HCT116 (cell line): ENCODE measurements around the gene LRP11. TPM values are rescaled to one million over a fixed set of nuclear protein-coding genes. Genes with fewer than 3 reads are reported as not detected.

Experiments used
- ATAC-seq: fragments of 200-7000 bp; cut with Tn5 transposase; 2 replicates; pipeline ENCODE4 v1.9.1; 2020; ENCODE audit warnings: mild to moderate bottlenecking, moderate library complexity
- BruUV-seq: library from RNA; stranded (reverse); fragments of 400-500 nt; replicated peaks from 2 replicates; lab custom pipeline; 2021; lab: Mats Ljungman, UMichigan
- CTCF ChIA-PET: fragments of 300-600 bp; sonication (Branson Sonifier 250); formaldehyde crosslinking; loops from one replicate; lab custom pipeline; 2021; ENCODE audit warnings: antibody characterized with exemption; lab: Charles Lee
- POLR2A ChIA-PET: fragments of 300-600, 350-600 bp; sonication (Branson Sonifier 250); formaldehyde crosslinking; loops from one replicate; lab custom pipeline; 2021; ENCODE audit warnings: antibody characterized with exemption; lab: Charles Lee
- RAD21 ChIA-PET, 2 experiments: fragments of 300-600 bp; sonication (Branson Sonifier 250); formaldehyde crosslinking; loops; one replicate each; lab custom pipeline; 2023; ENCODE audit warnings: low total read pairs in 2 of 2; ENCODE audit not compliant: uncharacterized antibody in 2 of 2, unreplicated experiment in 2 of 2, low non-redundant PET in 1 of 2; lab: Charles Lee
- DNase-seq: peaks from one replicate; pipeline ENCODE4 v3.0.0-alpha.2; 2010; ENCODE audit warnings: low read depth, low spot score
- H2AFZ ChIP-seq: fragments of 200-600 bp; shearing (Covaris generic), sonication (generic); 2 replicates; pipeline ENCODE4 v1.6.1; 2017; ENCODE audit warnings: low read depth, mixed run types, mixed read lengths, antibody characterized with exemption, low read length; ENCODE audit not compliant: poor library complexity, severe bottlenecking
- H3K27ac ChIP-seq: 2 replicates; pipeline ENCODE4 v1.5.1; 2012; ENCODE audit warnings: low read depth, low read length
- H3K27me3 ChIP-seq: fragments of 200-600 bp; sonication (generic); 2 replicates; pipeline ENCODE4 v1.6.1; 2016; ENCODE audit warnings: mixed run types, low read length, mixed read lengths; ENCODE audit not compliant: insufficient read depth
- H3K36me3 ChIP-seq, 2 experiments: fragments of 200-500 bp in 1 of 2; fragments of 200-600 bp in 1 of 2; sonication (Bioruptor generic) in 1 of 2; sonication (generic) in 1 of 2; 2 replicates each; pipeline versions ENCODE4 v1.5.1 to v1.6.1; 2014 to 2016; ENCODE audit warnings: low read length in 2 of 2, inconsistent platforms in 1 of 2, mixed read lengths in 1 of 2, mixed run types in 1 of 2; ENCODE audit not compliant: insufficient read depth in 2 of 2, control insufficient read depth in 1 of 2
- H3K4me1 ChIP-seq, 2 experiments: fragments of 200-600 bp in 1 of 2; sonication (generic) in 1 of 2; 2 replicates each; pipeline versions ENCODE4 v1.5.1 to v1.6.1; 2012 to 2017; ENCODE audit warnings: low read length in 2 of 2, inconsistent platforms in 1 of 2, mild to moderate bottlenecking in 1 of 2, mixed read lengths in 1 of 2, mixed run types in 1 of 2, moderate library complexity in 1 of 2; ENCODE audit not compliant: insufficient read depth in 2 of 2, control insufficient read depth in 1 of 2
- H3K4me2 ChIP-seq: fragments of 200-600 bp; sonication (generic); 2 replicates; pipeline ENCODE4 v1.6.1; 2017; ENCODE audit warnings: mixed run types, low read length, mixed read lengths
- H3K4me3 ChIP-seq, 2 experiments: fragments of 200-600 bp in 1 of 2; sonication (generic) in 1 of 2; replicated peaks in 1 of 2; 2 replicates each; pipeline ENCODE4 v1.5.1; 2011 to 2016; ENCODE audit warnings: low read length in 2 of 2, control low read depth in 1 of 2, low read depth in 1 of 2, mild to moderate bottlenecking in 1 of 2, mixed read lengths in 1 of 2, mixed run types in 1 of 2
- H3K79me2 ChIP-seq: fragments of 200-600 bp; sonication (generic); 2 replicates; pipeline ENCODE4 v1.6.1; 2017; ENCODE audit warnings: mild to moderate bottlenecking, mixed run types, low read length, moderate library complexity, mixed read lengths; ENCODE audit not compliant: insufficient read depth
- H3K9ac ChIP-seq: fragments of 200-600 bp; sonication (generic); 2 replicates; pipeline ENCODE4 v1.6.1; 2016; ENCODE audit warnings: low read length, mixed read lengths
- H3K9me2 ChIP-seq: fragments of 200-600 bp; sonication (generic), shearing (Covaris generic); 2 replicates; pipeline ENCODE4 v1.6.1; 2017; ENCODE audit warnings: mixed run types, mild to moderate bottlenecking, moderate library complexity; ENCODE audit not compliant: insufficient read depth
- H3K9me3 ChIP-seq, 2 experiments: fragments of 200-500 bp in 1 of 2; fragments of 200-600 bp in 1 of 2; sonication (Bioruptor generic) in 1 of 2; sonication (generic) in 1 of 2; 2 replicates each; pipeline ENCODE4 v1.6.1; 2014 to 2017; ENCODE audit warnings: low read length in 2 of 2, mixed read lengths in 2 of 2, inconsistent platforms in 1 of 2, low read depth in 1 of 2, mild to moderate bottlenecking in 1 of 2, mixed run types in 1 of 2, moderate library complexity in 1 of 2; ENCODE audit not compliant: control insufficient read depth in 1 of 2, insufficient read depth in 1 of 2
- H4K20me1 ChIP-seq: fragments of 200-600 bp; sonication (generic), shearing (Covaris generic); 2 replicates; pipeline ENCODE4 v1.6.1; 2017; ENCODE audit warnings: mixed run types, mild to moderate bottlenecking, moderate library complexity; ENCODE audit not compliant: insufficient read depth
- CBX3 ChIP-seq: IDR thresholded peaks from 2 replicates; pipeline ENCODE4 v1.6.1; 2012; ENCODE audit warnings: low read depth
- CEBPB ChIP-seq: IDR thresholded peaks from 2 replicates; pipeline ENCODE4 v1.6.1; 2012; ENCODE audit warnings: low read depth
- EGR1 ChIP-seq: IDR thresholded peaks from 2 replicates; pipeline ENCODE4 v1.6.1; 2012; ENCODE audit warnings: low read depth
- EZH2phosphoT487 ChIP-seq: fragments of 200-600 bp; IDR thresholded peaks from 2 replicates; pipeline ENCODE4 v1.6.1; 2018; ENCODE audit warnings: antibody characterized with exemption, borderline replicate concordance
- RAD21 ChIP-seq: IDR thresholded peaks from 2 replicates; pipeline ENCODE4 v1.6.1; 2012; ENCODE audit warnings: low read depth, mild to moderate bottlenecking
- SIN3A ChIP-seq: IDR thresholded peaks from 2 replicates; pipeline ENCODE4 v1.6.1; 2012; ENCODE audit warnings: low read depth
- SP1 ChIP-seq: IDR thresholded peaks from 2 replicates; pipeline ENCODE4 v1.6.1; 2012; ENCODE audit warnings: low read depth
- ZFX ChIP-seq: fragments of 450-650 bp; IDR thresholded peaks from 2 replicates; pipeline ENCODE4 v1.6.1; 2017
- ZNF274 ChIP-seq: fragments of 200-500 bp; sonication (Bioruptor generic); IDR thresholded peaks from 2 replicates; pipeline ENCODE4 v1.6.1; 2014; ENCODE audit warnings: mild to moderate bottlenecking, low read depth, low read length, inconsistent platforms
- intact Hi-C: fragments of 100-400 bp; cut with micrococcal nuclease; formaldehyde crosslinking; loops from 2 replicates; pipeline ENCODE4 v1.10.0; 2022
- total RNA-seq: library from RNA; stranded (reverse); gene quantifications from one replicate; pipeline ENCODE4 v1.2.1, GENCODE V29; 2021; ENCODE audit not compliant: unreplicated experiment
- TF ChIP-seq, protein P1 (sequence below): IDR thresholded peaks from 2 replicates; pipeline ENCODE4 v1.6.1; 2012
- TF ChIP-seq, protein P2 (sequence below): IDR thresholded peaks from 2 replicates; pipeline ENCODE4 v1.6.1; 2012; ENCODE audit warnings: low read depth

The LRP11 gene
- total RNA-seq, 1 experiment from 2014 or later, result 27.8 TPM

DNA sequence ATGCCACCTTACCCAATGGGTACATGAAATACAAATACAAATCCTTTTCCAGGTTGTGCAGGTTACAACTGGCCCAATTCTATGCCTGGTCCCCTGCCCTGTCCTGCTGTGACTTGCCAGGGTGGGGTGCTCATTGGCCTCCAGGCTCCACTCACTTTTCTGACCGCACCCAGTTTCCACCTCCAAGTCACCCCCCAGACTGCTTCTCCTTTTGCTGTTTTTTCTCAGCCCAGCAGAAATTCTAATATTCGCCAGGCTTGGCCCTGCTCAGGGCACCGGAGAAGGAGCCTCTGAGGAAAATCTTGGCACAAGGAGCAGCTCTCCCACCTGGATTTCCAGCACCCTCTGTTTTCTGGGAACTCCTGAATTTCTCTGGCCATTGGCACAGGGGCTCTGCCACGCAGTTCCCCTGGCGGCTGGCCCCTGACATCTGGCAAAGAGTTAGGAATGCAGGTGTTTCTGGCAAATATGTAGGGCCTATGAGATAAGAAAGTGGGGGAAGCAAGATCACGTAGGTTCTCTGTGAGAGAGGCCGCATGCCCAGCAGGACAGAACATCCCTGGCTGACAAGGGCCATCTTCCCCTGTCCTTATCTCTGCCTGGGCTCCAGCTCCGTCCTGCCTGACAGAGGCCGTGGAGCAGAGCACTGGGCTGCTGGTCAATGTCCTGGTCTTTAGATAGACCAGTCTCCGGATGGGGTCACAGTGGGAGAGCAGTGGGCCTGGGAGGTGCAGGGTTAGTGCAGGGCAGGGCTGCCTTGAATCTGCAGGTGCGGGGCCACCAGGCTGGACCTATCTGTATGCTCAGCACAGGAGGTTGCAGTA is 36.7 kb upstream of the LRP11 start:
- TF ChIP-seq CBX3 (no peak), EGR1 (no peak), RAD21 (no peak), EZH2phosphoT487 (no peak), ZFX (no peak), ZNF274 (no peak), CEBPB (no peak), SP1 (no peak), SIN3A (no peak)
- TF ChIP-seq, protein P1, sequence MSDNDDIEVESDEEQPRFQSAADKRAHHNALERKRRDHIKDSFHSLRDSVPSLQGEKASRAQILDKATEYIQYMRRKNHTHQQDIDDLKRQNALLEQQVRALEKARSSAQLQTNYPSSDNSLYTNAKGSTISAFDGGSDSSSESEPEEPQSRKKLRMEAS, result no peak
- TF ChIP-seq, protein P2, sequence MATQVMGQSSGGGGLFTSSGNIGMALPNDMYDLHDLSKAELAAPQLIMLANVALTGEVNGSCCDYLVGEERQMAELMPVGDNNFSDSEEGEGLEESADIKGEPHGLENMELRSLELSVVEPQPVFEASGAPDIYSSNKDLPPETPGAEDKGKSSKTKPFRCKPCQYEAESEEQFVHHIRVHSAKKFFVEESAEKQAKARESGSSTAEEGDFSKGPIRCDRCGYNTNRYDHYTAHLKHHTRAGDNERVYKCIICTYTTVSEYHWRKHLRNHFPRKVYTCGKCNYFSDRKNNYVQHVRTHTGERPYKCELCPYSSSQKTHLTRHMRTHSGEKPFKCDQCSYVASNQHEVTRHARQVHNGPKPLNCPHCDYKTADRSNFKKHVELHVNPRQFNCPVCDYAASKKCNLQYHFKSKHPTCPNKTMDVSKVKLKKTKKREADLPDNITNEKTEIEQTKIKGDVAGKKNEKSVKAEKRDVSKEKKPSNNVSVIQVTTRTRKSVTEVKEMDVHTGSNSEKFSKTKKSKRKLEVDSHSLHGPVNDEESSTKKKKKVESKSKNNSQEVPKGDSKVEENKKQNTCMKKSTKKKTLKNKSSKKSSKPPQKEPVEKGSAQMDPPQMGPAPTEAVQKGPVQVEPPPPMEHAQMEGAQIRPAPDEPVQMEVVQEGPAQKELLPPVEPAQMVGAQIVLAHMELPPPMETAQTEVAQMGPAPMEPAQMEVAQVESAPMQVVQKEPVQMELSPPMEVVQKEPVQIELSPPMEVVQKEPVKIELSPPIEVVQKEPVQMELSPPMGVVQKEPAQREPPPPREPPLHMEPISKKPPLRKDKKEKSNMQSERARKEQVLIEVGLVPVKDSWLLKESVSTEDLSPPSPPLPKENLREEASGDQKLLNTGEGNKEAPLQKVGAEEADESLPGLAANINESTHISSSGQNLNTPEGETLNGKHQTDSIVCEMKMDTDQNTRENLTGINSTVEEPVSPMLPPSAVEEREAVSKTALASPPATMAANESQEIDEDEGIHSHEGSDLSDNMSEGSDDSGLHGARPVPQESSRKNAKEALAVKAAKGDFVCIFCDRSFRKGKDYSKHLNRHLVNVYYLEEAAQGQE, result no peak
- H3K4me2 ChIP-seq, result no peak overlapping the region

More for the DNA sequence above, 36.7 kb upstream of the LRP11 start:
- DNase-seq, result no peak
- peaks cover 27% of the 10 kb centered on the region in 2 experiments for H3K4me1 ChIP-seq
- H3K79me2 ChIP-seq, result no peaks in the 10 kb centered on the region
- H2AFZ ChIP-seq, result no peak overlapping the region
- no peak for ATAC-seq
- no peak overlapping the region for H3K4me3 ChIP-seq
- H3K36me3 ChIP-seq, result no peaks in the 10 kb centered on the region
- CTCF ChIA-PET, result no interaction called here
- no peaks in the 10 kb centered on the region for H3K9me3 ChIP-seq
- H3K9me2 ChIP-seq, result no peaks in the 10 kb centered on the region
- RAD21 ChIA-PET, result no interaction called here
- no TSS peak for BruUV-seq
- POLR2A ChIA-PET, result no interaction called here
- no peak overlapping the region for H3K9ac ChIP-seq
- no peaks in the 10 kb centered on the region for H4K20me1 ChIP-seq
- H3K27me3 ChIP-seq, result no peaks in the 10 kb centered on the region
- intact Hi-C loops, result no loop called here
- H3K27ac ChIP-seq, result no peak overlapping the region
